Putamen (tissue), 1 donor: ENCODE measurements around the gene PAPPA.

ENCODE experiments used
- DNase-seq: peaks from one replicate; pipeline ENCODE4 v3.0.0-alpha.2; 2016; ENCODE audit warnings: low spot score

PAPPA gene

DNA sequence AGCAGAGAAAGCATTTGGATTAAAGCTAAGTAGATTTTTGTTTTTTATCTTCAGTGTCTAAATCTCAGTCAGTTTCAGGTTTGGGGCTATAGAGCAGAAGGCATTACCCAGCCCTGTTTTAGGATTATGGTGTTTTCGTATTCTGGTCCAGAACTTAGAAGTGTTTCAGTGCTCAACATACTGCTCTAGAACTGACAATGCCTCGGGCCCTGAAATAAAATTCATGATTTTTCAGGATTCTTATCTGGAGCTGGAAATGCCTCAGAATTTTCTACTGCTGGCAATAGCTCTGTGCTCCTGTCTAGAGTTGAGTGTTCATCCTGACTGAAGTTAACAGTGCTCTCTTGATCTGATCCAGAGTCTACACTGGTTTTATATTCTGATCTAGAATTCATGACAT lies 163.9 kb downstream of the PAPPA start:
- no peak for DNase-seq

DNA sequence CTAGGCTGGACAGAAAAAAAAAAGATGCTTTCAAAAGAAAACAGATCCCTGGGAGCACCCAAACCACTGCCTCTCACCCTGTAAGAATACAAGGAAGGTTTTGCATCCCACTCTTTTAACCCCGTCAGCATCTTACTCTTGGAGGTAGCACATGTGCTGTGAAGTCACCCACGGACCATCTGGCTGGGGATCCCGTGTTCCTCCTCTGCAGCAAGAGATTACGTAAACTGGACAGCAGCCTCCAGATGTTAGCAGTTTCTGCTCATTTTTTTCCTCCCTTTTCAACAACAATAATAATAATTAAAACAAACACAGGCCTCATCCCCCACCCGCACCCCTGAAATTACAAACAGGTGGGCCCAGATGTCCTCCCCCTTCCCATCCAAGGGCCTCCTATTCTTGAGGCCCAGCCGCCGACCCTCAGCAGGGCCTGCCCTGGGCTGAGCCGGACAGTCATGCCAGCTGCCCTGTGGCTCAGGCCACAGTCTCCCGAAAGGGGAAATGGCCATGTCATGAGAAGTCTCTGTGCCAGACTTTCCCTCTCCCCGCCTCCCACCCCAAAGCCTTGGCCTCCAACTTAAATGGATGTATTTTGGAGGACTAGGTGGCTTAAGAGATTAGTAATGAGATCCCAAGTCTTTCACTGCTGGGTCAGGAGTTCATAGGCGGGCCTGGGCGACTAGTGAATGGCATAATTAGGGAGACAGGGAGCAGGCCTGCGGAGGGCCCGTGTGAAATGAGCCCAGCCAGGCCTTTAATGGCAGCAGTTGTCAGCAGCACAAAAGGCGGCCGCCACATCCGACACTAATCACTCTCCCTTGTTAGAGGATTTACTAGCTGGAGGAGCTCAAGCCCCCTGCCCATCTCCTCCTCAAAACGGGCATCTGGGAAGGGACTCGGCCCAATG lies 165.1 kb downstream of the PAPPA start:
- DNase-seq = no peak

DNA sequence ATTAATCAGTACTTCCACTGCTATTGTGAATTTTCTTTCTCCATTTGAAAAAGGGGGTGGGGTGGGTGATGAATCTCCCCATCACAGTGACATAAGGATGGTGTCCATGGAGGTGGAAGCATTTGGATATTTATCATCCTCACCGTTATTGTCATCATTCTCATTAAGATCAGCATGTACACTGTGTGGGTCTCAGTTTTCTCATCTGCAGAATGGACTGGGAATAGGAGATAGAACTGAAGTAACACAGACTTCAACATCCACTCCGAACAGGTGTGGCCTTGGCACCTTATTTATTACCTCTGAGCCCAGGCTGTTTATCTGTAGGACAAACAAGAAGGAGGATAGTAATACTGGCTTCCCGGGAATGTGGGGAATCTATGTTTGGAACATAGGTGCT lies 165.9 kb downstream of the PAPPA start:
- no peak for DNase-seq

- DNase-seq = no peak
Measured at GRCh38 chr9:116320290-116320689, 166.7 kb downstream of the PAPPA start.

DNA sequence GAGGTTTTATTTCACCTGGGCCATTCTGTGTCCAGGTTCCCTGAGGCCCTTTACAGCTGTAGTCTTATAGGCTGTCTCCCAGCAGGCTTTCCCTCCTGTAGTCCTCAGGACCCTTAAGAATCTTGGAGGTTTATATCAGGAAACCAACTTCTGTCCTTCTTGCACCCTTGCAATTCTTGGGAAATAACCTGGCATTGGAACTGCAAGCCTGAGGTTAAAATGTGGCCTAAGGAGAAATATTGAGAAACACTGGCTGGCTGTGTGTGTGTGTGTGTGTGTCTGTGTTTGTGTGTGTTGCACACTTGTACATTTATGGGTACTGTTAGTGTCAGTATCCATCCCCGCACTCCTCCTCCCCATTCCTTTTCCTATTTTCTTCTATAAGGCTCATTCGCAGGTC lies 168.9 kb downstream of the PAPPA start:
- no peak for DNase-seq

DNA sequence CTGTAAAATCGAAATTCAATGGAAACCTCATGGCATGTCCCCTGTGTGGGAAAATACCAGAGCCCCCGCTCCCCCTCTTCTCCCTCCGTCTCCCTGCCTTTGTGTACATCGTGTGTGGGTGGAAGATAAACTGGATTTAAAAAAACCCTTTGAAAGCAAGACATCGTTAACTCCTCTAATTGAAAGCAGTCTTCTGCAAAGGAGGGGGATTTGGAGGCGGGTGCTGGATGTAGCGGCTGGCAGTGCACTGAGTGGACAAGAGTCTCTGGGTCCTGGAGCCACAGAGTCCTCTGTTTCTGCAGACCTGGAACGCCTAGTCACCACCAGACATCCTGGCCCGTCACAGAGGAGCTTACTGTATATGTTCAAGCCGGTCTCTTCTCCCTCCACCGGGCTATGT lies 169.4 kb downstream of the PAPPA start:
- DNase-seq = no peak

DNA sequence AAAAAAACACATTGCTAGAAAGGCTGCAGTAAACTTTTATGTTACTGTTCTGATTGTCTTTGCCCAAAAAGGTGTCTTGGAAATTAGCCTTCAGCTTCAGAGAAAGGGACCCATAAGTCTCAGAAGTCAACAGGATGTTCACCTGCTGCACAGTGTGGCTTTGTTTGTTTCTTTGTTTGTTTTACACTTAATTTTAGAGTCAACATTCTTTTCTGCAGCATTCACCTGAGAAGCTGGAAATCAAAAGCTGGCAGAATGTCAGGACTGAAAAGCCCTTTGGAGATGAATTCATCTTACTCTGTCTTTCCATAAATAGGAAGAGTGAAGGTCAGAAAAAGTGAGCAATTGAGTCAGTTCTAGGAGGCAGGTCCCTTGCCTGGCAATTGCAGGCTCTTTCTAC lies 170.0 kb downstream of the PAPPA start:
- no peak for DNase-seq

DNA sequence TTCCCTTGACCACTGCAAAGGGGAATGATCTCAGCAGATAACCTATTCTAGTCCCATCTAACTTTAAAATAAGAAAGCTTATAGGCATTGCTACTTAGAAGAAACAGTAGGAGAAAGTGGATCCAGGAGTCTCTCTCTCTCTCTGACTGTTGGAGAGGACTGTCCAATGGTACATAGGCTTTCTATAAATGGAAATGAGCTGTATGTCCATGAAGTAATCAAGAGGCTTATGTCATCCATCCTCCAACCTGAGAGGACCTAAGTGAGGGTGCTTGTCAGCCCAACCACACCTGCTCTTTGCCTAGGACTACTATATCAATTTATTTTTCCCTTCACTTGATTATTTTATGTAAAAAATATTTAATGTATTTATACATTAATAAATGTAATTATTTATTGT lies 172.3 kb downstream of the PAPPA start:
- DNase-seq = no peak

- DNase-seq = no peak
Measured at GRCh38 chr9:116327701-116328405, 174.3 kb downstream of the PAPPA start.

DNA sequence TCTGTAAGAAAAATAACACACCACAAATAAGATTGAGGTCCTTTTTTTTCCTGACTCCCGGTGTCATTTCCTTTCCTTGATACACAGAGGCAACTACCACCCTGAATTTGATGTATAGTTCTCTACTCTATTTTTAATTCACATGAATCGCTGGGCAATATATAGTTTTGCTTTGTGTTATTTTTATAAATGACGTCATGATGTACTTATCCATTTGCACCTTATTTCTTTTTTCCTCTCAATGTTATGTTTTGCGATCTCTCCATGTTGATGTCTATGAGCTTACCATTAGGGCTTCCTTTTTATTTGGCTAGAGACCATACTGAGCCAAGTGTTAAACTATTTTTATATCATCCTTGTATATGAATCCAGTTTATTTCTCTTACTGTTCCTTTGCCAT lies 175.9 kb downstream of the PAPPA start:
- DNase-seq = no peak

DNA sequence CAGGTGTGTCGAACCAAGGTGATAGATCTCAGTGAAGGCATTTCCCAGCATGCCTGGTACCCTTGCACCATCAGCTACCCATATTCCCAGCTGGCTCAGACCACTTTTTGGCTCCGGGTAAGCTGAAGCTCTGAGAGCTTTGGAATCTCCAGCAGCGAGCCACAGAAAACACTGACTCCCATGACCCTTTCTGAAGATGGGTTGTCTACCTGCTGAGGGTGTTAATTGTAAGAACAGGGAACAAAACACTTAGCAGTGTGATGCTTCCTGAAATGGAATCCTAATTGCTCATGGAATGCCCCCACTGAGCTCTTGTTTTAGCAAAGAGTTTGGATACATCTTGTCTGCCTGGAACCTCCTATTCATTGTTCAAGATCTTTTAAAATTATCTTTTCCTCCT lies 177.7 kb downstream of the PAPPA start:
- DNase-seq = no peak

- no peak for DNase-seq
Measured at GRCh38 chr9:116332090-116332489, 178.5 kb downstream of the PAPPA start.

- no peak for DNase-seq
Measured at GRCh38 chr9:116333254-116333653, 179.7 kb downstream of the PAPPA start.

DNA sequence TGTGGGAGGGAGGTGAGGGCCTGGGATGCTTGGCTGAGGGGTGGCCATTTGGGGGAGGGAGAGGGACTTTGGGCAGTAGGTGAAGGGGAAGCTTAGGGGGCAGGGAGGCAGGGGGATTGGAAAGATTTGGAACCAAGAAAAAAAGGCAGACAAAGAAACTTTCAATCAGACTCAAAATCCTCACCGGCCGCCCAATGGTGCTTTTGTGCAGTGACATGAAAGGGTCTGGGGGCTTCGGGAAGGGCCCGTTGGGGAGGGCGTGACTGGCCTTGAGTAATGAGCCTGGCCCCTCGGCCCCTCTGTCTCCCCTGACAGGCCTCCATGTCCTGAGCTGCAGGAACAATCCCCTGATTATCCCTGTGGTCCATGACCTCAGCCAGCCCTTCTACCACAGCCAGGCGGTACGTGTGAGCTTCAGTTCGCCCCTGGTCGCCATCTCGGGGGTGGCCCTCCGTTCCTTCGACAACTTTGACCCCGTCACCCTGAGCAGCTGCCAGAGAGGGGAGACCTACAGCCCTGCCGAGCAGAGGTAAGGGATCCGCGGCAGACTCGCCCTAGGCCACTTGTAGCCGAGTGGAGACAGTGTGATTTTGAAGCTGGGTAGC lies 181.1 kb downstream of the PAPPA start:
- no peak for DNase-seq

- no peak for DNase-seq
Measured at GRCh38 chr9:116335392-116335791, 181.8 kb downstream of the PAPPA start.

DNA sequence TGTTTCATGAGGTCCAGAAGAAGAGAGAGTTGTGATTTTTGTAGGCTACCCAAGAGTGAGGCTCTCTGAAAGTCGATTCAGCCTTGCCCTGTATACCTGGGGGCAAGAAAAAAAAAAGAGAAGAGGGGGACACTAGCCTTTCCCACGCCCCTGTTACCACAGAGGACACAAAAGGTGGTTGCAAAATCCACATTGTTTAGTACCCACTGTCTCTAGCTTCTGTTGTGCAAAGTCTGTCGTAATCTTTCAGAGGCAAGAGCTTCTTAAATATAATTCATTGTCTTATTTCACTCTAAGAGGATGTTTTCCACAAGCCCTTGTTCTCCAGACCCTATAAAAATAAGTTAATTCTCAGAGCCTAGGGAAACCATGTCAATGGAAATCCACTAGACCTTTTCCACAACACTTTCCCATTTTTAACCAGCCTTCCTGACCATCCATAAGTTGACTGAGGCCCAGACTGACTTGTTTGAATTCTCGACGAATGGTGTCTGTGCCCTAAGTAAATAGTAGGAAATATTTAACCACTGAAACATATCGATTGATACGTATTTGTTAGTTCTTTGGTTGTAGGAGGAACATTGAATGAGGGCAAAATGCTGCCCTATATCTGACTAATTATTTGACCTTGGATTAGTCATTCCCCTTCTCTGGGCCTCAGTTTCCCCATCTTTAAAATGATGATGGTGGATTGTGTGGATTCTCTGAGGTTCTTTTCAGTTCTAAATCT lies 182.7 kb downstream of the PAPPA start:
- DNase-seq = no peak

GRCh38 chr9:116337015-116337414 lies 183.4 kb downstream of the PAPPA start:
- no peak for DNase-seq

GRCh38 chr9:116340270-116340669 lies 186.7 kb downstream of the PAPPA start:
- no peak for DNase-seq

- no peak for DNase-seq
Measured at GRCh38 chr9:116342061-116342460, 188.5 kb downstream of the PAPPA start.

DNA sequence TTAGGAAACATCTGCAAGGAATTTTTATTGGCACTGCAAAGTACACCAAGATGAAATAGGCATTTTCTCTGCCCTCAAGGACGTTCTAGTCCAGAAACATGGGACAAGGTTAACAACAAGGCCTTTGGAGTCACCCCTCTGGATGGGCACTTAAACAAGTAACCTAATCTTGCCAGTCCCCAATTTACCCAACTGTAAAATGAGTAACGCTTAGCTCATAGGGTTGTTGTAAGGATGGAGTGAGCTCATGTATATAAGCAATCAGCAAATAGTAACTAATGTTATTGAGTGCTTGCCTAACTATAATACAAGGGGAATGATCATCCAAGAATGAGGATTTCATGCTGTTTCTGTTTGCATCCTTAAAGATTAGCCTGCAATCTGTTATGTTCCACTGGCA lies 189.3 kb downstream of the PAPPA start:
- DNase-seq = no peak

DNA sequence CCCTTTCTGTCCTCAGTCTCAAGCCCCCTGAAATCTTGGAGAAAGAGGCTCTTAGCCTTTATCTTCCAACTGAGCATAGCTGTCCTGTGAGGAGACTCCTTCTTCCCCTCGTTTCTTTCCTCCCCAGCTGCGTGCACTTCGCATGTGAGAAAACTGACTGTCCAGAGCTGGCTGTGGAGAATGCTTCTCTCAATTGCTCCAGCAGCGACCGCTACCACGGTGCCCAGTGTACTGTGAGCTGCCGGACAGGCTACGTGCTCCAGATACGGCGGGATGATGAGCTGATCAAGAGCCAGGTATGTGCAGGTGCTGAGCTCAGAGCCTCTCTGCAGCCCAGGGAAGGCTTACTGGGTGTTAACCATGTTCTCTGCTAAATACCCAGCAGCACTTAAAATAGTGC lies 190.8 kb downstream of the PAPPA start:
- no peak for DNase-seq

DNA sequence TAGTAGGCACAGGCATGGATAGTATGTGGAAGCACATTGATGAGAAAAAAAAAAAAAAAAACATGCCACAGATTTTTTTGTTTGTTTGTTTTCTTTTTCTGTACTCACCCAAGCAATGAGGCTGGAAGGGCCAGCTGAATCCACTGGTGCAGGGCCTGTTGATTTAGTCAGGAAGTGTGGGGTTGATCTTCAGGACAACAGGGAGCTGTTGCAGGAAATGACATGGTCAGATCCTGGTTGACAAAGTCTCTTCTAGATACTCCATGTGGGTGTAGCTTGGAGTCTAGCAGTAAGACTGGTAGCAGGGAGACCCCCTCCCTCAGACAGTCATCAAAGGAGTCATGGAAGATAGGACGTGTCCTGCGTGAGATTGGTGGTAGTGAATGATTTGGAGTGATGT lies 191.8 kb downstream of the PAPPA start:
- no peak for DNase-seq
